NCI-H774 (cell line): ENCODE measurements around the gene TEX48.
A peak's percentile ranks its signal among the peaks of the same experiment; 100 is the strongest.

Experiments used
- DNase-seq: peaks from one replicate; lab custom pipeline; 2025; lab: John Stamatoyannopoulos, UW

TEX48 gene

GRCh38 chr9:114666851-114667250 is 15.1 kb downstream of the TEX48 start:
- DNase-seq, result no peak

DNA sequence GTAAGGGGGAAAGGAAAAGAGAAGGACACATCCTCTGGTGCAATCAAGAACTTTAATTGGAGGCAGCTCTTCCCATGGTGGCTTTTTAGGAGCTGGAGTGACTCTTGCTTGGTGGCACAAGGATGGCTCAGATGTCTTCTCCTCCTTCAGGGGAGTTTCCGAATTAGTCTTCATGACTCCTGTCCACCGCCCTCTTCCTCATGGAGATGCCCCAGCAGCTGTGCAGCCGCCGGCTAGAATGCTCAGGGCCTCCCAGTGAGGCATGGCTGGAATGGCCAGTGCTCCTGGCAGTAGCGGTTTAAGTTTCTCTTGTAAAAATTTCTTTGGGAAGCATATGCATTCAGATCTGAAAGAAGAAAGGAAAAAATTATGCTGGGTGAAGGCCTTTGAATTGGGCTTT is 15.6 kb downstream of the TEX48 start:
- no peak for DNase-seq

DNA sequence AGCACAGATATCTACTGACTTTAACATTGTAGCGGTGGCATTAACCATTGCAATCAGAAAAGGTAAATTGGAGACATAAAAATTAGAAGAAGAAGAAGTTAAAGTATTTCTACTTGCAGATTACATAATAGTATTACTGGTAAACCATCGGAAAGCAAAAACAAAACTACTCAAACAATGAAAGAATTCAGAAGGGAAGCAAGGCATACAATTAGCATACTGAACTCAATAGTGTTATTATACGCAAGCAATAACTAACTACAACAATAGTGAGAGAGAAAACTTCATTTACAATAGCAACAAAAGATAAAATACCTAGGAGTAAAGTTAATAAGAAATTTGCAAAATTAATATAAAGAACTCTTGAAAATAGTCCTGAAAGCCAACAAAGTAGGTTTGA is 17.8 kb downstream of the TEX48 start:
- DNase-seq, result no peak

DNA sequence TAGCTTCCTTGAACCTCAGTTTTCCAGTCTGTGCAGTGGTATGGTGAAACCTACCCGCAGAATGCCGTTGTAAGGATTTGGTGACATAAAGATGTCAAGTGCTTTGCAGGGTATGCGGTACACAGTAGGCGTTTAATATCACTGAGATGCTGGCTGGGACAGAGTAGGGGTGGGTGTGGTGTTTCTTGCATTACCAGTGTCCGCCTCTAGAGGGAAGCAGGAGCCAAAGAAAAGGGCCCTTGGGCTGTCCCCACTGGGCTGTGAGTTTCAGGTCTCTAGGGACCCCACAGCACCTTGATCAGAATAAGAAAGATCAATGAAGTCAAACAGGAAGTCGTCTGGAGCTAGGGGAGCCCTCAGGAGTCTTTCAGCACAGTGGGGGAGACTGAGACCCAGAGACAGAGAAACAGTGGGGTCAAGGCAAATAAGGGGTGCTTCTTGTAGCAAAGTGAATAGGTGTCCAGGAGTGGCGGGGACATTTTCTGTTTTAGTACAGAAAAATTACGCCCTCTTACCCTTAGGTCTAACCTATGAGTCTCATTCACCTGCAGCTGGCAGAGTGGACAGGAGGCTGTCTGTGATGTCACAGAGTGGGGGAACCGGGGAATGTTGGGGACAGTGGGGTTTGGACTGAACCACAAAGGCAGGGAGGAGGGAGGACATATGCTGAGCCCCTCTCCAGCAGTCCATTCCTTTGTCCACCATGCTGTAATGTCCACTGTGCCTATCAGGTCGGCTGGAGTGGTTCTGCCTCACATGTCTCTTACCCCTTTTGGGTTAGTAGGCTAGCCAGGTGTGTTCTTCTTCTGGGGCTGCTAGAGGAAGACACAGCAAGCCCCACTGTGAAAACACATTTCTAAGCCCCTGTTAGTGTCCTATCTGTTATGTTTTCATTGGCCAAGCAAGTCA is 19.7 kb downstream of the TEX48 start:
- peak; percentile 14 for DNase-seq

- no peak for DNase-seq
These were observed 24.3 kb downstream of the TEX48 start, which contains the start of gene TEX53 for GRCh38 chr9:114657705-114658104. TEX53 (minus strand) TSS chr9:114657805; CDS start chr9:114657774, 31 bp downstream.

GRCh38 chr9:114656301-114656700 is 25.7 kb downstream of the TEX48 start:
- DNase-seq, result no peak

GRCh38 chr9:114655689-114656088 is 26.3 kb downstream of the TEX48 start:
- DNase-seq, result no peak

DNA sequence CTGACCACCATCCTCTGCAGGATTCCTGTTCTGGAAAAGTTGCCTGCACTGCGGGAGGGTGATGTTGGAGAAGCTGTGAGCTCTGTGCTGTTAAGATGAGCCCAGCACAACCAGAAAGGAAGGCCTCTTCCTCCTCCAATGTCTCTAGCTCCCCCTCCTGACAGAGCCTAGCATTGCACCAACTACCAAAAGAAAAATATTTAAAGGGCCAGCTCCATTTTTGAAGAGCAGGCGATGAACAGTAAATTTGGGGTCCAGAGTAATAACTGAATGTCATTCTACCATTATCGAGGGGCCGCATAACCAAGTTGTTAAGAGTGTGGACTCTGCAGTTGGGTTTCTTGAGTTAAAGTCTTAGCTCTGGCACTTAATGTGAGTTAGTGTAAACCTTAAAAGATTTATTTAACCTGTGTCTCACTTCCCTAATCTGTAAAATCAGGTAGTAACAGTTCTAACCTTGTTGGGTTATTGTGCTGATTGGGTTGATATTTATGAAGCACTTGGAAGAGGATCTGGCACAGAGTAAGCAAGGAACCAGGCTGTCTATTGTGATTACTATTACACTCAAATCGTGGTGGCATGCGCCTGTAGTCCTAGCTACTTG is 28.3 kb downstream of the TEX48 start:
- DNase-seq, result peak; percentile 61

- no peak for DNase-seq
These were observed 29.0 kb downstream of the TEX48 start for GRCh38 chr9:114652776-114653555.

GRCh38 chr9:114643896-114644295 is 38.1 kb downstream of the TEX48 start:
- no peak for DNase-seq

DNA sequence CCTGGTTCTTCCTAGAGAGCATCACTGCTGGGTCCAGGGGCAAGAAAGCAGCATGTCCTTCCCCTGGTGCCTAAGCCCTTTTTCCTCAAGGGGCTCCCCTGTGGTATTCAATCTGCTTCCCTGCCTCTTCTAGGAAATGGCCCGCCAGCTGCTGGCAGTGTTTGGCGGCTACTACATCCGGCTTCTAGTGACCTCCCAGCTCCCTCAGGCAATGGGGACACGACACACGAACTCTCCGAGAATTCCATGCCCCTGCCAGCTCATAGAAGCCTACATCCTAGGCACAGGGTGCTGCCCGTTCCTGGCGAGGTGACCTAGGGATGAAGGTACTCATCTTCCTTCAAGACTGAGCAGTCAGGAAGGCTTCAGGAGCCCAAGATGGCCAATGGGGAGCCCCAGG is 39.0 kb downstream of the TEX48 start:
- DNase-seq, result no peak

- DNase-seq, result no peak
These were observed 40.0 kb downstream of the TEX48 start for GRCh38 chr9:114641967-114642366.

DNA sequence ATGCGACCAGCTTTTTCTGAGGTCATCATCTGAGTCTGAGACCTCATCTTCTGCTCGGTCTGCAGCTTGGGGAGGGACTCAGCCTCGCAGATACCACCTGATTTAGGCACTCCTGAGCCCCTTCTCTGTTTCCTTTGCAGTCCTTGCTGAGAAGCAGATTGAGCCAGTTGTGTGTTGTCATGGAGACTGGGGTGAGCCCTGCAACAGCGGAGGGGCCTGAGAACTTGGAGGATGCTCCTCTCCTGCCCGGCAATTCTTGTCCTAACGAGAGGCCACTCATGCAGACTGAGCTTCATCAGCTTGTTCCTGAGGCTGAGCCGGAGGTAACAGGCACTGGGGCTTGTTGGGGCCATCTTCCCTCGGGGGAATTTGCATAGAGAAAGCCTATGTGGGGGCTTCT is 43.6 kb downstream of the TEX48 start:
- DNase-seq, result no peak

- no peak for DNase-seq
These were observed 47.6 kb downstream of the TEX48 start for GRCh38 chr9:114634387-114634786.

- no peak for DNase-seq
These were observed 48.4 kb downstream of the TEX48 start for GRCh38 chr9:114633438-114634089.

GRCh38 chr9:114631166-114631565 is 50.8 kb downstream of the TEX48 start:
- no peak for DNase-seq

DNA sequence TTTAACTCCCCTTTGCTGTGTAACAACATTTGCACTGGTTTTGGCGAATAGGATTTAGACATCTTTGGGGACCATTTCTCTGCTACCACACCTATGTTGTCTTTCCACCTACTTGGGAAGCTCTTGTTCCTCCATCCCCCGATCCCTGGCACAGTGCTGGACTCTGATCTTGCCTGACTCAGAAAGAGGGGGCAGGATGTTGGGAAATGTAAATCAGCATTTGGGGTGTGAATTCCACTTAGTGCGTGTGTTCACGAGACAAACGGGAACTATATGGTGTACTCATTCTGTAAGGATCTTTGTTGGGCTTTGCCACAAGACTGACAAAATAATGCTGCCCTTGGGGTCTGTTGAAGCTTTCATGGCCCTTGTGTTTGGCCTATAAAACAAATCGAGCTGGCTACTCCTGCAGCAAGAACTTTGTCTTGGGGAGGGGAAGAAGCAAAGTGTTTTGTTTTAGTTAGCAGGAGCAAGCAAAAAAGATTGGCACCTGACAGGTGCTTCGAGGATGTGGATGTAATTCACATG is 52.4 kb downstream of the TEX48 start:
- no peak for DNase-seq

DNA sequence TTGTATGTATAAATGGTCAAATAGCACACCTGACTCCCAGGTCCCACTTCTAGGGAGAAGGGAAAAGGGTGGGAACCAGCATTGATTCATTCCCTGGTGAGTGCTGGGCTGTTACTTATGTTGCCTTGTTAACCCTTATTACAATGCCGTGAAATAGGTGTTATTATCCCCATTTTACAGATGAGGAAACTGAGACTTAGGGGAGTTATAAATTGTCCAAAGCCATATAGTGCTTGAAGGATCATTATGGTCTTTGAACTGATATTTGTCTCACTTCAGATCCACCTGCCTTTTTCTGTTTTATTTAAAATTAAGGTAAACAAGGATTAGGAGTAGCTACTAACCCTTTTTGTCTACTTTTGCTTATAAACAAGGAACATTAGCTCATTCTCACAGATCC is 54.4 kb downstream of the TEX48 start:
- no peak for DNase-seq

- DNase-seq, result no peak
These were observed 55.5 kb downstream of the TEX48 start for GRCh38 chr9:114626415-114627020.

GRCh38 chr9:114624677-114625076 is 57.3 kb downstream of the TEX48 start:
- no peak for DNase-seq

GRCh38 chr9:114621975-114622609 is 59.9 kb downstream of the TEX48 start:
- no peak for DNase-seq
